Left ventricle myocardium superior (tissue), 1 donor: Measurements from ENCODE around the gene ONECUT3. TPM values are rescaled to one million over a fixed set of nuclear protein-coding genes. Genes with fewer than 3 reads are reported as not detected.
A peak's percentile ranks its signal among the peaks of the same experiment; 100 is the strongest.
"Not testable (repeated sequence)": the region's sequence is repeated elsewhere in the genome, so short reads cannot be mapped to it uniquely, and the experiment has no call there.

Source experiments
- ATAC-seq: fragments of 200-7000 bp; cut with Tn5 transposase; one replicate; pipeline ENCODE4 v1.9.1; 2020; ENCODE audit warnings: mild to moderate bottlenecking, moderate library complexity
- DNase-seq: peaks from one replicate; pipeline ENCODE4 v3.0.0-alpha.2; 2020
- intact Hi-C: fragments of 100-400 bp; cut with micrococcal nuclease; formaldehyde crosslinking; loops from one replicate; pipeline ENCODE4 v1.11.0; 2022
- long read RNA-seq: library from polyadenylated mRNA; unstranded; transcript quantifications from one replicate; pipeline ENCODE4 v2.0.0, GENCODE V29; 2021
- total RNA-seq: library from RNA; stranded (reverse); fragmentation: NEBNext Ultra II Directional; extraction: Animal tissue kit (Norgen Biotek cat#: 25700); gene quantifications from one replicate; pipeline ENCODE4 v1.2.1, GENCODE V29; 2021
- donor health status: DM: no; HTN: yes; CAD: no; lungs with severe emphysema.

The ONECUT3 gene
- not detected for total RNA-seq
- long read RNA-seq, result 0 reads

DNA sequence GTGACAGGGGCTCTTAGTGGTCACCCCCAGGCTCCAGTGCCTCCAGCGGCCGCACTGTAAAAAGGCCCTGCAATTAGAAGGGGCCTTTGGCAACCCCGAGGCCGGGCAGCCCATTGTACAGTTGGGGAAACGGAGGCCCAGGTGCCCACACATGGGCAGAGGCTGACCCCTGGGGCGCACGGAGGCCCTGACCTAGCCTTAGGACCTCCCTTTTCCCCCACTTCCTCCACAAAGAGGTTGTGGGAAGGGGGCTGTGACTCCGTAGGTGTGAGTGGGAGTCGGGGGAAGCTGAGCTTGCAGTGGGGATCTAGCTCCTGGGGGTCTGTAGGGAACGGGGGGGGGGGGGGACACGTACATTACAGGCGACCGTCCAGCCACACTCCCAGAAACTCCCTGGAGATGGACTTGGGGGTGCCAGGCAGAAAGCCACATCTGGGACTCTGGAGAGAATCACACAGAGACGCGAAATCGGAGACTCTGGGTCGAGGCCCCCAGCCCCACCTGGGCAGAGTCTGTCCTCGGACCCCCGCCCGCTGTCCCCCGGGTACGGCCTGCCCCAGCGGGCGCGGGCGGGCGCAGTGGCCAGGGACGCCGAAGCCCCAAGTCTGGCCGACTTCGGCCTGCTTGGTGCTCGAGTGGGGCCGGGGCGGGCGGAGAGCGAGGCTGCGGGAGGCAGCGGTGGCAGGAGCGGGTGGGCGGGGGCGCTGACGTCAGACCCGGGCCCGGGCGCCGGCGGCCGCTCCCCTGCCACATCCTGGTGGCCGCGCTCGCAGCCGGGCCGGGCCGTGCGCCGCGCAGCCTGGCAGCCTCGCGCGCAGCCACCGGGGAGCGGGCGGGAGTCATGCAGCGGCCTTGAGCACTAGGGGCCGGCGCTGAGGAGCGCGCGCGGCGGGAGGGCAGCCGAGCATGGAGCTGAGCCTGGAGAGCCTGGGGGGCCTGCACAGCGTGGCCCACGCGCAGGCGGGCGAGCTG lies at the start of gene ONECUT3:
Gene ONECUT3, plus strand, starts transcription at position 750 of the 972 bp plus-strand sequence. Its CDS starts 157 bp downstream, at position 907.
- DNase-seq (no peak), ATAC-seq (no peak)
- intact Hi-C loops, result no loop called here

DNA sequence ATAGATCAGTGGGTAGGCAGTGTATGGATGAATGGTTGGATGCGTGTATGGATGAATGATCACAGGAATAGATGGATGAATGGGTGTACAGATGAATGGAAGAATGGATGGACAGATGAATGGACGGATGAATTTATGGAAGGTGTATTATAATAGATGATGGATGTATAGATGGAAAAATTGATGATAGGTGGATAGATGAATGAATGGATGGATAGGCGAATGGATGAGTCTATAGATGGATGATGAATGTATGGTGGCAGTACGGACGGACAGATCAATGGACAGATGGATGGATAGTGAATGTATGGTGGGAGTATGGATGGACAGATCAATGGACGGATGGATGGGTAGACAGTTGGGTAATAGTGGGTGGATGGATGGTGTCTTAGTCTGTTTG lies 49.0 kb upstream of the ONECUT3 start:
- ATAC-seq, result no peak
- intact Hi-C loops, result no loop called here

DNA sequence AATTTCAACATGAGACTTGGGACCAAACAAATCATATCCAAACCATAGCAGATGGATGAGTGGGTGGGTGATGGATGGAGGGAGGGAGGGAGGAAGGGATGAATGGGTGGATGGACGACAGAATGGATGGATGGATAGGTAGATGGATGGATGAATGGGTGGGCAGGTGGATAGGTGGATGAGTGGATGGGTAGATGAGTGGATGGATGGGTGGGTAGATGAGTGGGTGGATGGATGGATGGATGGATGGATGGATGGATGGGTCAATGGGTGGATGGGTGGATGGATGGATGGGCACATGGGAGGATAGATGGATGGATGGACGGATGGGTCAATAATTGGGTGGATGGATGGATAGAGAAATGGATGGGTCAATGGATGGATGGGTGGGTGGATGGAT lies 47.9 kb upstream of the ONECUT3 start:
- intact Hi-C loops, result no loop called here
- ATAC-seq (no peak), DNase-seq (no peak)

More for the DNA sequence above, 49.0 kb upstream of the ONECUT3 start:
- no peak for DNase-seq

DNA sequence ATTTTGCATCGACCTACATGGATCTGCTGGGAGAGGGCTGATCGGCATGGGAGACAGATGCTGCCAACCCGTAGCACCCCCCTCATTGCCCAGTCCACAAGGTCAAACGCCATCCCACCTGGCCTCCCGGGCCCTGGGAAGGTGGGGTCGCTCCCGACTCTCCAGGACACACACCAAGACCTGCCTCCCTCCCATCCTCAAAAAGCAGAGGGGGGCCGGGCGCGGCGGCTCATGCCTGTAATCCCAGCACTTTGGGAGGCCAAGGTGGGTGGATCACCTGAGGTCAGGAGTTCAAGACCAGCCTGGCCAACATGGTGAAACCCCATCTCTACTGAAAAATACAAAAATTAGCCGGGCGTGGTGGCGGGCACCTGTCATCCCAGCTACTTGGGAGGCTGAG lies 46.7 kb upstream of the ONECUT3 start:
- ATAC-seq, intact Hi-C loops, DNase-seq: not testable (repeated sequence)

DNA sequence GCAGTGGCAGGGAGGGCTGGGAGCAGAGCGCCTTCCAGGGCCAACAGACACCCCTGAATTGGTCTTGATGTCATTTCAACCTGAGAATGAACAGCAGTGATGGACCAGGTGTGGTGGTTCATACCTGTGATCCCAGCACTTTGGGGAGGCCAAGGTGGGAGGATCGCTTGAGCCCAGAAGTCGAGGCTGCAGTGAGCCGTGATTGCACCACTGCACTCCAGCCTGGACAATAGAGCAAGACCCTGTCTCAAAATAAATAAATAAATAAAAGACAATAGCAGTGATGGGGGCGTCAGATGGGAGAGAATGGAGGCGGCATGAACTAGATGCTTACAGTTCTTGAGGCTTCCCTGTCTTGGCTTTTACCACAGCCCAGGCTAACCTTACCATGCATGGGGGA lies 46.1 kb upstream of the ONECUT3 start:
- no peak for DNase-seq
- no peak for ATAC-seq
- intact Hi-C loops, result no loop called here

DNA sequence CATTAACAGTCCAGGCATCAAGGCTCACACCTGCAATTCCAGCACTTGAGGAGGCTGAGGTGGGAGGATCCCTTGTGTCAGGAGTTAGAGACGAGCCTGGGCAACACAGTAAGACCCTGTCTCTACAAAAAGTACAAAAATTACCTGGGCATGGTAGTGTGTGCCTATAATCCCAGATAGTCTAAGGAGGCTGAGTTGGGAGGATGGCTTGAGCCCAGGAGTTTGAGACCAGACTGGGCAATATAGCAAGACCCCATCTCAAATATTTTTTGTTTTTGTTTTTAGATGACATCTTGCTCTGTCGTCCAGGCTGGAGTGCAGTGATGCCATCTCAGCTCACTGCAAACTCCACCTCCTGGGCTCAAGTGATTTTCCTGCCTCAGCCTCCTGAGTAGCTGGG lies 40.1 kb upstream of the ONECUT3 start:
- ATAC-seq (no peak), DNase-seq (no peak)
- intact Hi-C loops, result no loop called here

DNA sequence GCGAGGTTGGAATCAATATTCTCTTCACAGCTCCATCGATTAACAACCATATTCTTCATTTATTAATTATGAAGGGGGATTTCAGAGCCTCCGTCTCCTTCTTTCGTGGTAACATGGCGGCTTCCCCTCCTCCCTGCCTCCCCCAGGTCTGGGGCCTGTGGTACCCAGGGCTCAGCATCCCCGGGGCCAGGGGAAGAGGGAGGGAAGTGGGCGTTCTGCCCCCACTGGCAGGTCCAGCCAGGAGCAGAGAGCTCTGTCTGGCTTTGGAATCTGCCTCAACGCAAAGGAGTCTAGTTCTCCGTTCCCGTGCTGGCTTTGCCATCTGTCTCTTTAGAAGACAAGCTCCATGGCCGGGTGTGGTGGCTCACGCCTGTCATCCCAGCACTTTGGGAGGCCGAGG lies 37.8 kb upstream of the ONECUT3 start:
- intact Hi-C loops, result no loop called here
- no peak for DNase-seq
- ATAC-seq, result no peak

DNA sequence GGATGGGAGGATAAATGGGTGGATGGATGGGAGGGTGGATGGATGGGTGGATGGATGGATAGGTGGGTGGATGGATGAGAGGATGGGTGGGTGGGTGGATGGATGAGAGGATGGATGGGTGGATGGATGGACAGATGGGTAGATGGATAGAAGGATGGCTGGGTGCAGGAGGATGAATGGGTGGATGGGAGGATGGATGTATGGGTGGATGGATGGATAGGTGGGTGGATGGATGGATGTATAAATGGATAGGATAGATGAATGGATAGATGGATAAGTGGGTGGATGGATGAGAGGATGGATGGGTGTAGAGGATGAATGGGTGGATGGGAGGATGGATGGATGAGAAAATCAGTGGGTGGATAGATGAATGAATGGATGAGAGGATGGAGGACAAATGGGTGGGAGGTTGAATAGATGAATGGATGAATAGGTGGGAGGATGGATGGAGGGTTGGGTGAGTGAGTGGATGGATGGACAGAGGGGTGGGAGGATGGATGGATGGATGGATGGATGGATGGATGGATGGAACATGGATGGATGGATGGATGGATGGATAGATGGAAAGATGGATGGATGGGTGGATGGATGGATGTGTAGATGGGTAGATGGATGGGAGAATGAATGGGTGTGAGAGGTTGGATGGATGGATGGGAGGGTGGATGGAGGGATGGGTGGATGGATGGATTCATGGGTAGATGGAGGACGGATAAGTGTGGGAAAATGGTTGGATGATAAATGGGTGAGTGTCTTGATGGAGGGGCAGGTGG lies 35.9 kb upstream of the ONECUT3 start:
- DNase-seq, result no peak
- ATAC-seq, result no peak
- intact Hi-C loops, result no loop called here

DNA sequence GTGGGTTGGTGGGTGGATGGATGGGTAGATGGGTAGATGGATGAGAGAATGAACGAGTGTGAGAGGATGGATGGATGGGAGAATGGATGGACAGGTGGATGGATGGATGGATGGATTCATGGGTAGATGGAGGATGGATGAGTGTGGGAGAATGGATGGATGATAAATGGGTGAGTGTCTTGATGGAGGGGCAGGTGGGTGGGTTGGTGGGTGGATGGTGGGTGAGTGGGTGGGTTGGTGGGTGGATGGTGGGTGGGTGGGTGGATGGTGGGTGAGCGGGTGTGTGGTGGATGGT lies 35.4 kb upstream of the ONECUT3 start:
- intact Hi-C loops, result no loop called here
- no peak for DNase-seq
- ATAC-seq, result no peak

DNA sequence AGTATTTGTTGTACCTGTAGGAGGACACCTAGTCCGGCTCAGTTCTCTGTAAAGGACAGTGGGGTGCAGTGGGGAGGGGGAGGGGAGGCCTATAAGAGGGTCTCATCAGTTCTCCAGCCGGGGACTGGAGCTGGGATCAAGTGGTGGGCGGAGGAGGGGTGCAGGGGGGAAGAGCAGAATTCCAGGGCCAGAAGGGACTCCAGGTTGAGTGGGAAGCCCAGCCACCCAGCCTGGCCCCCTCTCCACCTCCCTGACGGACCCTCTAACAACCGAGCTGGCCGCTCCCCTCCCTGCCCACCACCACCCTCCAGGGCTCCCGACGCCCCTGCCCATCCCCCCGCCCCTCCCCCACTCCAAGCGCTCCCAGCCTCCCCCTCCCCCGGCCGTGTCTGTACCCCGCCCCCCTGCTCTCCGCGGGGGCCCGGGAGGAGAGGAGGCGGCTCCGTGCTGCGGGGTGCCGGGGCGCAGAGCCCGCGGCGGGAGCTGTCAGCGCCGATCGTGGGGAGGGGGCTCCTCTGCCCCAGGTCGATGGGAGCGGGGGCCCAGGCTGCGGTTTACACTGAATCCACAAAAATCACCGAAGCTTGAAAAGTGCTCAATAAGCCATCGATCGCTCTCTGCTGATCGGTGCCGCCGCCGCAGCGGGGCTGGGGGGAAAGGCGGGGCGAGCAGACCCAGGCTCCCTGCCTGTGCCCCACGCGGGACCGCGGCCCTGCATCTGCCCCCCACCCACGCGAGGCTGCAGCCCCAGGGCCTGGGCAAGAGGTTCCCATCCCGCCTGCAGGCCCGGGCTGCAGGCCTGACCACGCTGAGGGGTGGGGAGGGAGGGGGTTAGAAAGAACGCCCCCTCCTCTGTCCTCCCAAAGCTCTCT lies 34.6 kb upstream of the ONECUT3 start:
- no peak for DNase-seq
- intact Hi-C loops, result no loop called here
- ATAC-seq, result no peak

DNA sequence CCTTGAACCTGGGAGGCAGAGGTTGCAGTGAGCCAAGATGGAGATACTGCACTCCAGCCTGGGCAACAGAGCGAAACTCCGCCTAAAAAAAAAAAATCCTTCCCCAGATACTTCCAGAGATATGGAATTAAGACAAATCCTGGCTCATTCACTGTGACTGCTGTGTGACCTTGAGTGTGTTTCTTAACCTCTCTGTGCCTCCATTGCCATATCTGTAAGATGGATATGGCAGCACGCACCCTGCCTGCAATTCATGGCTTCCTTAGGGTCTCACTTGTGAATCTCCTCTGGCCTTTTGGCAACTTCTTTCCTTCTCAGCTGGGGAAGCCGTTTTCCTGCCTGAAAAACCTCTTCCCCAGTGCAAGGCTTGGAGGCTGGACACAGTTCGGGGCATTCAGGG lies 33.8 kb upstream of the ONECUT3 start:
- intact Hi-C loops, result no loop called here
- DNase-seq (no peak), ATAC-seq (no peak)

DNA sequence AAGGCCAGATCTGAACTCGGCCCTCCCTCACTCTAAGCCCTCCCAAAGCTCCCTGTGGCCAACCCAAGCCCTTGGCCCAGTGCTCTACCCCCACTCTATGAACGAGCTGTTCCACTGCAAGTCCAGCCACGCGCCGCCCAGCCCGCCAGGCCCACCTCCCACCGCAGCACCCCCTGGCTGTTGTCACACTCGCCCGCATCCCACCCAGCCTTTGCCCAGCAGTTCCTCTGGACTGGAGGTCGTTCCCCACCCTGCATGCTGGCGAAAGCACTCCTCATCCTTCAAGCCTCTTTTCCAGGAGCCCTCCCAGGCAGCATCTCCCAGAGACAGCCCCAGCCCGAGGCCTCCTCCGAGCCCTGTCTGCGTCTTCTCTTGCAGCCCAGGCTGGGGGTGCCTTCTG lies 33.1 kb upstream of the ONECUT3 start:
- DNase-seq (no peak), ATAC-seq (no peak)
- intact Hi-C loops, result no loop called here

DNA sequence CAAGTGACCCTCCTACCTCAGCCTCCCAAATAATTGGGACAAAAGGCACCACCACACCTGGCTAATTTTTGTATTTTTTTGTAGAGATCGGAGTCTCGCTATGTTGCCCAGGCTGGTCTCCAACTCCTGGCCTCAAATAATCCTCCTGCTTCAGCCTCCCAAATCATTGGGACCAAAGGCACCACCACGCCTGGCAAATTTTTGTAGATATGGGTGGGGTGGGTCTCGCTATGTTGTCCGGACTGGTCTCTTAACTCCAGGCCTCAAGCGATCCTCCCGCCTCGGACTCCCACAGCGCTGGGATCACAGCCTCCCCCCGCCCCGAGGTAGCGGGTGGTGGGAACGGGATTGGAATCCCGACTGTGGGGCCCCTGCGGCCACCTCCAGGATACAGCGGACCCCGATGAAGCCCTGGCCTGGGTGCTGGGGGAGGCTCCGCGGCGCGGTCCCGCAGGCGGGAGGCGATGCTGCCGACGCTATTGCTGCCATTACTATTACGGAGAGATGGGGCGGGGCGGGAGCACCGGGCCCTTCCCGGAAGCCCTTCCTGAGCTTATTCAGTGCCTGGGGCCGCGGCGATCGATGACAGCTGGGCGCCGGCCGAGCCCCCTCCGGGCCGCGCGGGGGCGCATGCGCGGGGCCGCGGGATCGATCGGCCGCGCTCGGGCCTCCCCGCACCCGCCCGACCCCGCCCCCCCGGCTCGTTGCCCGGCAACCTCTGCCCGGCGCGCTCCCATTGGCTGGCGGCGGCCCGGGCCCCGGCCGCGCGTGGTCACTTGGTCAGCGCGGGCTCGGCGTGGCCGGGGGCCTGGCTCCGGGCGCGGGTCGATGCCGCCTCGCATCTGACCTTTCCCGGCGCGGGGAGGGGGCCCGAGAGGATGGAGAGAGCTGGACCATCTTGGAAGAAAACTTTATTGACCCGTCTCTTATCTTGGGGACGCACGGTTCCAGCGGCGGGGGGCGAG lies 27.9 kb upstream of the ONECUT3 start:
- DNase-seq, result peak; percentile 69

DNA sequence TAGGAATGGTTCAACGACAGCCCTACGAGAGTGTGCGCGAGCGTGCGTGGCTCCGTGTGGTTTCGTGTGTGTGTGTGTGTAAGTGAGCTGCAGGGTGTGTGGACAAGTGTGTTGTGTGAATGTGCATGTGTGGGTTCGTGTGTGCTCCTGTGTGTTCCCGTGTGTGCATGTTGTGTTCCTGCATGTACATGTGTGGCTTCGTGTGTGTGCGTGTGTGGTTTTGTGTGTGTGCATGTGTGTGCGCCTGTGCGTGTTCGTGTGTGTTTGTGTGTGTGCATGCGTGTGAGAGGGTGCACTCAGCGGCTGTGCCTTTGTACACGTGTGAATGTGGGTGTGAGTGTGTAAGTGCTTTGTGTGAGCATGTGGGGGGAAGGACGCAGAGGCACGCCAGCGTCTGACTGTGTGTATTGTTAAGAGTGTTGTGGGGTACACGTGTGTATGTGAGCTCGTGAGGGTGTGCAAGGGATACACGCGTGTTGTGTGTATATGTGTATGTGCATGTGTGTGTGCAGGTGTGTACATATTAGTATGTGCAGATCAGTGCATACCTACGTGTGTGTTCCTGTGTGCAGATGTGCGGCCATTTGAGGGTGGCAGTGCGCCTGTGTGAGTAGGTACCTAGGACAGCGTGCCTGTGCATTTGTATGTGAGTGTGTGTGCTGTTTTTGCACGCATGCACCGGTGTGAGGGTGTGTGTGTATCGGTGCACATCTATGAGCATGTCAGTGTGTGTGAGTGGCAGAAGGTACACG lies 24.3 kb upstream of the ONECUT3 start:
- intact Hi-C loops, result no loop called here
- no peak for ATAC-seq
- no peak for DNase-seq

More for the DNA sequence above, 27.9 kb upstream of the ONECUT3 start:
- intact Hi-C loops, result no loop called here
- ATAC-seq, result peak; percentile 78

DNA sequence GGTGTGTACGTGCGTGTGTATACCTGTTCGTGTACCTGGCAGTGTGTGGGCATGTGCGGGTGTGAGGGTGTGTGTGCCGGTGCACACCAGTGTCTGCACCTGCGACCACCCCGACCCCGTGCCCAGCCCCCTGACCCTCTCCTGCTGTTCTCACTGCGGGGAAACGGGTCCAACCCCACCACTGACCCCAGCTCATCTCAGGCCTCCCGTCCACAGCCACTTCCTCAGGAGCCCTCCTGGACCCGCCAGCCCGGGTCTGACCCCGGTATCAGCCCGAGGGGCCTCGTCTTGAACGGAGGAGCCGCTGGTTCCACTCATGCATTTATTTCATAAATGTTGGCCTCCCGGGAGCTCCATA lies 23.8 kb upstream of the ONECUT3 start:
- no peak for DNase-seq
- intact Hi-C loops, result no loop called here
- no peak for ATAC-seq

DNA sequence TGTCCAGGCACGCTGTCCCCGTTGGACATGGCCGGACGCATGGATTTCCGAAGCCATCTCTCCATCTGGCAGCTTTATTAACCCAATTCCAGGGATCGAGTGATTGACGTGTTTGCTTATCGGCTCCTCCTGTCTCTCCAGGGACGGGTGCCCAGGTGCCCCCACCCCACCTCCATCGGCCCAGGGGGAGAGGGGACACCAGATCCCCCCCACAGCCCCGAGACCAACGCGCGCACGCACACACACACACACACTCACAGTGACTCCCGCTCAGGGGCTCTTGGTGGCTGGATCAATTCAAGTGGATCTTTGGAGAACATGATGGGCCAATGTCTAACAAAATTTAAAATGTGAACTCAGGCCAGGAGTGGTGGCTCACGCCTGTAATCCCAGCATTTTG lies 23.1 kb upstream of the ONECUT3 start:
- intact Hi-C loops, result no loop called here
- ATAC-seq, result no peak
- DNase-seq, result no peak

DNA sequence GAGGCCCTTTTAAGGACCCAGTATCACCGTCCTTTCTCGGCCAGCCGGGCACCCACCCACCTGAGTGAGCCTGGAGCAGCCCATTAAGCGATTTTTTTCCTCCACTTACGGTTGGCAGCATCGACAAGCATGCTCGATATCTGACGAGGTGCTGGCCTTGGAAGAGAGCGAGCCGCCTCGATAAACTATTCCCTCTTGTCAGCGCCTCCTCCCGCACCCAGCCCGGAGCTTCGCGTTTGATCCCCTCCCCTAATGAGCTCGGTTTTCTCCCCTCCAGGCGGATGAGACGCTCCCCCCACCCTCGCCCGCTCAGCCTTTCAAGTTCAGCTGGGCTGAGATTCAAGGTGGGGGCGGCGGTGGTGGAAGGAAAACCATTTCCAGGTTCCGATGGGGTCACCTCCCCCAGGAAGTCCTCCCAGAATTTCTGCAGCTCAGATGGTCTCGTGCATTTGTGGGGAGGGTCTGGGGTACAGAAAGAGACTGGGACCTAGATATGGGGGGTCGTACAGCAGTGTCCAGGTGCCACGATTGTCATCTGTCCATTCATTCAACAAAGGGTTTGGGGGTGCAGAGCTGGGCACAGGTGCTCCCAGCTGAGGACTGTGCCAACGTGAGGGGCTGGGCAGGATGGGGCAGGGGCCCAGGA lies 18.9 kb upstream of the ONECUT3 start:
- DNase-seq, result no peak
- intact Hi-C loops, result no loop called here
- ATAC-seq, result no peak
